EL (cell line): Measurements from ENCODE around the gene ABHD12.
A peak's percentile ranks its signal among the peaks of the same experiment; 100 is the strongest.
"Not testable (repeated sequence)": the region's sequence is repeated elsewhere in the genome, so short reads cannot be mapped to it uniquely, and the experiment has no call there.

Experiments
- DNase-seq: peaks from one replicate; pipeline ENCODE4 v3.0.0-alpha.2; 2016

Gene ABHD12

GRCh38 chr20:25274891-25275812 is 115.5 kb downstream of the ABHD12 start:
- DNase-seq: no peak

GRCh38 chr20:25274481-25274880 is 116.2 kb downstream of the ABHD12 start:
- no peak for DNase-seq

- no peak for DNase-seq
Observed at GRCh38 chr20:25273541-25274358, 116.9 kb downstream of the ABHD12 start.

GRCh38 chr20:25273046-25273445 is 117.6 kb downstream of the ABHD12 start:
- no peak for DNase-seq

- peak; percentile 44 for DNase-seq
Observed at GRCh38 chr20:25272223-25273000, 118.2 kb downstream of the ABHD12 start.

- DNase-seq: no peak
Observed at GRCh38 chr20:25271486-25272222, 119.0 kb downstream of the ABHD12 start.

GRCh38 chr20:25270829-25271251 is 119.8 kb downstream of the ABHD12 start:
- no peak for DNase-seq

- DNase-seq: no peak
Observed at GRCh38 chr20:25269833-25270170, 120.8 kb downstream of the ABHD12 start.

GRCh38 chr20:25269057-25269832 is 121.4 kb downstream of the ABHD12 start:
- DNase-seq: no peak

GRCh38 chr20:25260770-25261437 is 129.7 kb downstream of the ABHD12 start:
- not testable (repeated sequence) for DNase-seq

GRCh38 chr20:25259788-25260254 is 130.8 kb downstream of the ABHD12 start:
- no peak for DNase-seq

- DNase-seq: no peak
Observed at GRCh38 chr20:25259358-25259757, 131.3 kb downstream of the ABHD12 start.

- no peak for DNase-seq
Observed at GRCh38 chr20:25258828-25259227, 131.8 kb downstream of the ABHD12 start.

- no peak for DNase-seq
Observed at GRCh38 chr20:25258476-25258805, 132.2 kb downstream of the ABHD12 start.

- DNase-seq: no peak
Observed at GRCh38 chr20:25257756-25258475, 132.7 kb downstream of the ABHD12 start.

GRCh38 chr20:25257130-25257529 is 133.5 kb downstream of the ABHD12 start:
- no peak for DNase-seq

- no peak for DNase-seq
Observed at GRCh38 chr20:25256226-25256859, 134.3 kb downstream of the ABHD12 start.

- no peak for DNase-seq
Observed at GRCh38 chr20:25254986-25255680, 135.5 kb downstream of the ABHD12 start.

- DNase-seq: no peak
Observed at GRCh38 chr20:25254571-25254970, 136.1 kb downstream of the ABHD12 start.
